Femur (tissue), 1 donor: ENCODE results near the gene PLA2G7.
A peak's percentile ranks its signal among the peaks of the same experiment; 100 is the strongest.
"Not testable (repeated sequence)": the region's sequence is repeated elsewhere in the genome, so short reads cannot be mapped to it uniquely, and the experiment has no call there.

Experiments used
- DNase-seq: peaks from one replicate; pipeline ENCODE4 v3.0.0-alpha.2; 2017

The PLA2G7 gene

GRCh38 chr6:46734867-46735719, at the start of gene PLA2G7:
PLA2G7 (minus strand) TSS chr6:46735375; CDS start chr6:46722891, 12,484 bp downstream.
- DNase-seq: peak; percentile 40

- no peak for DNase-seq
These were observed 49.4 kb upstream of the PLA2G7 start for GRCh38 chr6:46784535-46784934.

- peak; percentile 49 for DNase-seq
These were observed 46.6 kb upstream of the PLA2G7 start for GRCh38 chr6:46781478-46782378.

GRCh38 chr6:46777476-46778346, 42.5 kb upstream of the PLA2G7 start:
- no peak for DNase-seq

DNA sequence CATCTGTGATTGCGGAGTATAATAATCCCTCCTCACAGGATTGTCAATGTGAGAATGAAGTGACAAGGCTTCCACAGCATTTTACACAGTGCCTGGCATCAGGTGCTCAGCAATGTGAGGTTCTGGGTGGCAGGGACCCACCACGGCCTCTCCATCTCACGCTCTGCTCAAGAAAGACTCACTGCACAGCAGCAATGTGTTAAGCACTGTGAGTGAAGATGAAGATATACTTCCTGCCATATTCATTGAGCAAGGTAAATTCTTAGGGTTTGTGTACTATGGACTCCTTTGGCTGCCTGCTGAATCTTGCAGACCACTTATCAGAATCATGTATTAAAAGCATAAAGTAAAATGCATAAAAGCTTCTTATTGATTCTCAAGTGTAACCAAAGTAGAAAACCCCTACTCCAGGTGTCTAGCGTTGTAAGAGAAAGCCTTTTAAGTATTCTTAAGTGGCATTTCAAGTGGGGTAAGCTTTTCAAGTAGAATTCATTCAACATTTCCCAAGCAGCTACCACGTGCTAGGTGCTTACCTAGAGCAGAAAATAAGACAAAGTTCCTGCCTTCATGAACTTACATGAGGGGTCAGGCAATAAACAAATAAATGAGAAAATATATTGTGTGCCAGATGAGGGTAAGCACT, 41.0 kb upstream of the PLA2G7 start:
- DNase-seq: no peak

DNA sequence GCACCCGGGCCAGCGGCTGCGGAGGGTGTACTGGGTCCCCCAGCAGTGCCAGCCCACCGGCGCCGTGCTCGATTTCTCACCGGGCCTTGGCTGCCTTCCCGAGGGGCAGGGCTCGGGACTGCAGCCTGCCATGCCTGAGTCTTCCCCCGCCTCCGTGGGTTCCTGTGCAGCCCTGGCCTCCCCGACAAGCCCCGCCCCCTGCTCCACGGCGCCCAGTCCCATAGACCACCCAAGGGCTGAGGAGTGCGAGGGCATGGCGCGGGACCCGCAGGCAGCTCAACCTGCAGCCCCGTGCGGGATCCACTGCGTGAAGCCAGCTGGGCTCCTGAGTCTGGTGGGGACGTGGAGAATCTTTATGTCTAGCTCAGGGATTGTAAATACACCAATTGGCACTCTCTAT, 39.6 kb upstream of the PLA2G7 start:
- not testable (repeated sequence) for DNase-seq

DNA sequence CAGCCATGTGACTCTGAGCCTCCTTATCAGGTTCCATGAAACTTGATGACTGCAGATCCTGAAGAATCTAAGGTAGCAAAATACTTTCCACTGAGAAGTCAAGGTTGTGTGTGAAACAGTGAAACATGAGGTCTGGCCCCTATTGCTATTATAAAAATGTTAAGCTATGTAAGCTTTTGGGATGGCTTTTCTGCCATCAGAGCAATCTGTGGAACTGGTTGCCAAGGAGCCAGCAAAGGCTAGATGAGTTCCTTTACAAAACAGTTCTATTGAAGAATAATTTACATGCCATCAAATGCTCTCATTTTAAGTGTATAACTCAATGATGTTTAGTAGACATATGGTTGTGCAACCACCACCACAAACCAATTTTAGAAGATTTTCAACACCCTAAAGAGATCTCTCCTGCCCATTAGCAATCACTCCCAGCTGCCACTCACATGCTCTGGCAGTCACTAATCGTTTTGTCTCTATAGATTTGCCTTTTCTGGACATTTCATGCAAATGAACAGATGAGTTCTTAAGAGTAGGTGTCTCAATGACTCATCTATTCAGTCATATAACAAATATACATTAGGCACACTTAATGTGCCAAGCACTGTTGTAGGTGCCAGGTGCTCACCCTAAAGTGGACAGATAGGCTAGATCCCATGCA, 38.2 kb upstream of the PLA2G7 start:
- no peak for DNase-seq

DNA sequence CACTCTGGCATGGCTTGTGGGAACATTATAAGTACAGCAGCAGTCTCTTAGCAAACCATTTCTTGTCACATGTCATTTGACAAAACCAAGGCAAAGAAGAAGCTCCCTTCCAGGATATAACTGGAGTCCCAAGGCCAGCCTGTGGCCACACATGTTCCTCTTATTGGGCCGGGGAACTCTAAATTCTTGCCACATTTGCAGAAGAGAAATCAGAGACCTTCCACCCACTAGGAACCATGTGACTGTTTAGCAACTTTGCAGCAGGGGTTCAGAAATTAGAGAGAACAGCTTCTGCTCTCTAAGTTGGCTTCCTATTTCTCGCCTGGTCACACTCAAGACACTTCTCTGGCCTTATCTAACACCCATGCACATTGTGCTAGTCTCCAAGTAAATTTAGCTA, 37.6 kb upstream of the PLA2G7 start:
- peak; percentile 34 for DNase-seq

- DNase-seq: no peak
These were observed 36.8 kb upstream of the PLA2G7 start for GRCh38 chr6:46772016-46772415.

GRCh38 chr6:46764961-46765360, 29.8 kb upstream of the PLA2G7 start:
- no peak for DNase-seq

DNA sequence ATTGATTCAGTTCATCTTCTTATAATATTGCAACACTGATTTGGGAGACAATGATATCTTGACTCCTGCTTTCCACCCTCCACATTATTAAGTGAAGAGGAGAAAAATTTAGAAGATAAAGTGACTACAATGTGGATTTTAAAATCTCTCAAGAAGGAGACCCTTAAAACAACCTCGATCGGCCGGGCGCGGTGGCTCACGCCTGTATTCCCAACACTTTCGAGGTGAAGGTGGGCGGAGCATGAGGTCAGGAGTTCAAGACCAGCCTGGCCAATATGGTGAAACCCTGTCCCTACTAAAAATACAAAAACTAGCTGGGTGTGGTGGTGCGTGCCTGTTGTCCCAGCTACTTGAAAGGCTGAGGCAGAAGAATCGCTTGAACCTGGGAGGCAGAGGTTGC, 29.1 kb upstream of the PLA2G7 start:
- not testable (repeated sequence) for DNase-seq

GRCh38 chr6:46763466-46763865, 28.3 kb upstream of the PLA2G7 start:
- no peak for DNase-seq

- no peak for DNase-seq
These were observed 25.8 kb upstream of the PLA2G7 start for GRCh38 chr6:46760925-46761324.

DNA sequence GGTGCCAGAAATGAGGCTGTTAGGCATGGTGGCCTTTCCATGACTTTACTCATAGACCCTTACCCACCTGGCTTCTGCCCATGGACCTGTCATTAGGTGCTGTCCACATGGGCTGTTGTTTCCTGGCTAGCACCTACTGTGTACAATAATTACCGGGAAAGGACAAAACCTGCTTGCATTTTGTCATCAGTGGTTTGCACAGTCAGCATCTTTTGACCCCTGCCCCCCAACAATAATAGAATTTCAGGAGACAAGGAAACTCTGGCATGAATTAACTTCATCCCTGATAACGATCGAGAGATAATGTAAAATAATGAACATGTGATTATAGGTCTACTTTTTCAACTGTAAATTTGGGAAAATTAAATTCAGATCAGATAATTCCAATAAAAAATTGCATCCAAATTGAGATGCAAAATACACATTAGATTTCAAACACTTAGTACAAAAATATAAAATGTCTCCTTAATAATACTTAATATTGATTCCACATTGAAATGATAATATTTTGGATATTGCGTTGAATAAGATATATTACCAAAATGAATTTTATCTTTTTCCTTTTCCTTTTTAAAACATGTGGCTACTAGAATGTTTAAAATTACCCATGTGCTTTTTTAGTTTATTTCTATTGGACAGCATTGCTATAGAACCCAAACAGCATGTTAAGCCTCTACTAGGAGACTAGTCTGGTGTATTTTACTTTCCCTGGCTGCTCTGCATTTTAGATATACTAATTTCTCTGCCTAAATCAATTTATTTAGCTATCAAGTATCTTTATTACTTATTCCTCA, 24.0 kb upstream of the PLA2G7 start:
- DNase-seq: no peak

DNA sequence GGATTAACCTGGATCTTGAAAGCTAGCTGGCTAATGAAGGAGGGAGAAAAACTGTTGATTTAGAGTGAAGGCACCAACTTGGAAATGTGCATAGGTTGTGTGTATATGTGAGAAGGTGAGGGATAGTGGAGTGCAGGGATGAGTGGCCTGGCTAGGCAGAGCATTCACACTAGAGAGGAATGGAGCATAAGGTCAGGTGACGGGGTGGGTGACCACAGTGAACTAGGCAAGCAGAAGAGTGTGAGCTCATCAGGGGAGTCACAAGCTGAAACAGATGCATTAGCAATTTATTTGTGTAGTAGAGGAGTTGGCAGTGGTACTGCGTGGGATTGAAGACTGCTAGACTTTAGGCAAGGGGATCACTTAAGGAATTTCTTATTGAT, 22.0 kb upstream of the PLA2G7 start:
- DNase-seq: no peak

- peak; percentile 42 for DNase-seq
These were observed 21.5 kb upstream of the PLA2G7 start for GRCh38 chr6:46756469-46757213.

GRCh38 chr6:46755865-46756264, 20.7 kb upstream of the PLA2G7 start:
- no peak for DNase-seq

GRCh38 chr6:46751658-46752057, 16.5 kb upstream of the PLA2G7 start:
- no peak for DNase-seq

DNA sequence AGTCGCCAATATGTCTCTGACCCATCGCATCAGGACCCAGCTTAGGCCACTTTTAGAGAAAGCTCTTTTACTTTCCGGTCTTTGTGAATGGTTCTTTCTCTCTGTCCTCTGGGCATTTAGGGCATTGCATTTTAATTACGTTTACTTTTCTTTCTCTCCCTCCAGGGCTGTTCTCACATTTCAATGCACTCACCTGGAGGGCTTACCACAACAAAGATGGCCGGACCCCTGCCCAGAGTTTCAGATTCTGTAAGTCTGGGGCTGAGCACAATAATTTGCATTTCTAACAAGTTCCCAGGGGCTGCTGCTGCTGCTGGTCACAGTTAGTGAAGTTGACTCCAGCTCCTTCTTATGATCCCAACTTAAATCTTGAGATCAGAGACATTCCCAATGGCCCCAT, 14.6 kb upstream of the PLA2G7 start:
- DNase-seq: no peak

GRCh38 chr6:46748940-46749503, 13.8 kb upstream of the PLA2G7 start:
- no peak for DNase-seq
